Measurements from ENCODE around the gene MYEOV.

DNA sequence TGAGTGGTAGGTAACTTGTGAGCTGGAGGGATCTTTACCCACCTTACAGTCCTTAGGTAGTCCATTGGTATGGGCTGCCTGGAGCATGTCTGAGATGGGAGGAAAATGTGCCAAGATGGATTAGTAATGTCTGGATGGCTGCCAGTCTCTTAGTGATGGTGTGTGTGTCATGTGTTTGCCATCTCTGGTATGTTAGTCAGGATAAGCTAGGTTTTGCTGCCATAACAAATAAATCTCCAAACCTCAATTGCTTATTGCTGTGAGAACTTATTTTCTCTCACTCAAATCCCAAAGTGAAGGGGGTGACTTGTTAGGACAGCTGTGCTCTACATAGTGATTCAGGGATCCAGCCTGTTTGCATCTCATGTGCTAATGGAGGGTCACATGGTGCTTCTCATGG is 40.9 kb upstream of the MYEOV start:
- TF ChIP-seq CREM (CRISPR knock-in tag; IDR thresholded peaks at IDR 0.05) (no peak), ZNF138 (CRISPR knock-in tag; conservative IDR thresholded peaks at IDR 0.05) (no peak), NR1H2 (CRISPR knock-in tag; IDR thresholded peaks at IDR 0.05) (no peak), HMGA2 (CRISPR knock-in tag; IDR thresholded peaks at IDR 0.05) (no peak), SMAD3 (CRISPR knock-in tag; IDR thresholded peaks at IDR 0.05; ENCODE audit: borderline replicate concordance) (no peak), ZNF416 (CRISPR knock-in tag; IDR thresholded peaks at IDR 0.05) (no peak), CREB1 (CRISPR knock-in tag; IDR thresholded peaks at IDR 0.05) (no peak), ZNF671 (CRISPR knock-in tag; IDR thresholded peaks at IDR 0.05) (no peak), GRHL2 (CRISPR knock-in tag; IDR thresholded peaks at IDR 0.05; ENCODE audit: insufficient replicate concordance, severe bottlenecking) (no peak), KAT7 (CRISPR knock-in tag; IDR thresholded peaks at IDR 0.05; ENCODE audit: borderline replicate concordance) (no peak), NR2C2 (CRISPR knock-in tag; IDR thresholded peaks at IDR 0.05) (no peak)
- TF ChIP-seq, protein P1, sequence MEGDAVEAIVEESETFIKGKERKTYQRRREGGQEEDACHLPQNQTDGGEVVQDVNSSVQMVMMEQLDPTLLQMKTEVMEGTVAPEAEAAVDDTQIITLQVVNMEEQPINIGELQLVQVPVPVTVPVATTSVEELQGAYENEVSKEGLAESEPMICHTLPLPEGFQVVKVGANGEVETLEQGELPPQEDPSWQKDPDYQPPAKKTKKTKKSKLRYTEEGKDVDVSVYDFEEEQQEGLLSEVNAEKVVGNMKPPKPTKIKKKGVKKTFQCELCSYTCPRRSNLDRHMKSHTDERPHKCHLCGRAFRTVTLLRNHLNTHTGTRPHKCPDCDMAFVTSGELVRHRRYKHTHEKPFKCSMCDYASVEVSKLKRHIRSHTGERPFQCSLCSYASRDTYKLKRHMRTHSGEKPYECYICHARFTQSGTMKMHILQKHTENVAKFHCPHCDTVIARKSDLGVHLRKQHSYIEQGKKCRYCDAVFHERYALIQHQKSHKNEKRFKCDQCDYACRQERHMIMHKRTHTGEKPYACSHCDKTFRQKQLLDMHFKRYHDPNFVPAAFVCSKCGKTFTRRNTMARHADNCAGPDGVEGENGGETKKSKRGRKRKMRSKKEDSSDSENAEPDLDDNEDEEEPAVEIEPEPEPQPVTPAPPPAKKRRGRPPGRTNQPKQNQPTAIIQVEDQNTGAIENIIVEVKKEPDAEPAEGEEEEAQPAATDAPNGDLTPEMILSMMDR (IDR thresholded peaks at IDR 0.05) = no peak
- TF ChIP-seq, protein P2, sequence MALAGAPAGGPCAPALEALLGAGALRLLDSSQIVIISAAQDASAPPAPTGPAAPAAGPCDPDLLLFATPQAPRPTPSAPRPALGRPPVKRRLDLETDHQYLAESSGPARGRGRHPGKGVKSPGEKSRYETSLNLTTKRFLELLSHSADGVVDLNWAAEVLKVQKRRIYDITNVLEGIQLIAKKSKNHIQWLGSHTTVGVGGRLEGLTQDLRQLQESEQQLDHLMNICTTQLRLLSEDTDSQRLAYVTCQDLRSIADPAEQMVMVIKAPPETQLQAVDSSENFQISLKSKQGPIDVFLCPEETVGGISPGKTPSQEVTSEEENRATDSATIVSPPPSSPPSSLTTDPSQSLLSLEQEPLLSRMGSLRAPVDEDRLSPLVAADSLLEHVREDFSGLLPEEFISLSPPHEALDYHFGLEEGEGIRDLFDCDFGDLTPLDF (CRISPR knock-in tag; IDR thresholded peaks at IDR 0.05) = no peak
- TF ChIP-seq, protein P3, sequence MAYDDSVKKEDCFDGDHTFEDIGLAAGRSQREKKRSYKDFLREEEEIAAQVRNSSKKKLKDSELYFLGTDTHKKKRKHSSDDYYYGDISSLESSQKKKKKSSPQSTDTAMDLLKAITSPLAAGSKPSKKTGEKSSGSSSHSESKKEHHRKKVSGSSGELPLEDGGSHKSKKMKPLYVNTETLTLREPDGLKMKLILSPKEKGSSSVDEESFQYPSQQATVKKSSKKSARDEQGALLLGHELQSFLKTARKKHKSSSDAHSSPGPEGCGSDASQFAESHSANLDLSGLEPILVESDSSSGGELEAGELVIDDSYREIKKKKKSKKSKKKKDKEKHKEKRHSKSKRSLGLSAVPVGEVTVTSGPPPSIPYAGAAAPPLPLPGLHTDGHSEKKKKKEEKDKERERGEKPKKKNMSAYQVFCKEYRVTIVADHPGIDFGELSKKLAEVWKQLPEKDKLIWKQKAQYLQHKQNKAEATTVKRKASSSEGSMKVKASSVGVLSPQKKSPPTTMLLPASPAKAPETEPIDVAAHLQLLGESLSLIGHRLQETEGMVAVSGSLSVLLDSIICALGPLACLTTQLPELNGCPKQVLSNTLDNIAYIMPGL (CRISPR knock-in tag; IDR thresholded peaks at IDR 0.05) = no peak

All from WTC11 (cell line).